IMR-90 (cell line): ENCODE results near the gene TMEM231. TPM values are rescaled to one million over a fixed set of nuclear protein-coding genes. Genes with fewer than 3 reads are reported as not detected.

ENCODE experiments used
- ATAC-seq: fragments of 200-7000 bp; cut with Tn5 transposase; 2 replicates; pipeline ENCODE4 v1.9.1; 2020; ENCODE audit warnings: low read depth, mild to moderate bottlenecking, moderate library complexity
- BruUV-seq: library from RNA; stranded (reverse); fragments of 400-500 nt; replicated peaks from 2 replicates; lab custom pipeline; 2021; lab: Mats Ljungman, UMichigan
- CTCF ChIA-PET: fragments of 300-600 bp; formaldehyde crosslinking; extraction: SDS; loops from one replicate; lab custom pipeline; 2021; ENCODE audit warnings: antibody characterized with exemption; lab: Yijun Ruan, JAX
- POLR2A ChIA-PET: fragments of 300-600 bp; sonication (Branson Sonifier 250); formaldehyde crosslinking; loops from one replicate; lab custom pipeline; 2022; ENCODE audit warnings: antibody characterized with exemption; ENCODE audit not compliant: unreplicated experiment; lab: Charles Lee
- DNase-seq: peaks from one replicate; pipeline ENCODE4 v3.0.0; 2013
- H2AFZ ChIP-seq: replicated peaks from 2 replicates; pipeline ENCODE3; 2013; ENCODE audit warnings: low read length, mild to moderate bottlenecking; ENCODE audit not compliant: poor library complexity
- H2AK5ac ChIP-seq: 2 replicates; pipeline ENCODE4 v1.6.1; 2013; ENCODE audit warnings: low read depth, low read length, inconsistent platforms
- H2AK9ac ChIP-seq: replicated peaks from 2 replicates; pipeline ENCODE3; 2013; ENCODE audit warnings: mild to moderate bottlenecking, low read depth, low read length, moderate library complexity; ENCODE audit not compliant: poor library complexity
- H2BK120ac ChIP-seq: 2 replicates; pipeline ENCODE4 v1.6.1; 2013; ENCODE audit warnings: low read depth, low read length, inconsistent platforms
- H2BK15ac ChIP-seq: 3 replicates; pipeline ENCODE4 v1.6.1; 2013; ENCODE audit warnings: low read depth, low read length, inconsistent platforms
- H2BK20ac ChIP-seq: 2 replicates; pipeline ENCODE4 v1.6.1; 2013; ENCODE audit warnings: low read depth, mild to moderate bottlenecking, inconsistent platforms, low read length, moderate library complexity
- H2BK5ac ChIP-seq: 2 replicates; pipeline ENCODE4 v1.6.1; 2013; ENCODE audit warnings: mild to moderate bottlenecking, low read depth, low read length, inconsistent platforms; ENCODE audit not compliant: poor library complexity, severe bottlenecking
- H3K14ac ChIP-seq: replicated peaks from 2 replicates; pipeline ENCODE4 v1.6.1; 2013; ENCODE audit warnings: low read depth, low read length, inconsistent platforms
- H3K18ac ChIP-seq: 2 replicates; pipeline ENCODE4 v1.6.1; 2013; ENCODE audit warnings: low read depth, low read length, control low read depth
- H3K23ac ChIP-seq: 2 replicates; pipeline ENCODE4 v1.6.1; 2013; ENCODE audit warnings: low read depth, low read length, inconsistent platforms
- H3K27ac ChIP-seq: 2 replicates; pipeline ENCODE4 v1.5.1; 2013; ENCODE audit warnings: mild to moderate bottlenecking, control low read depth, low read length; ENCODE audit not compliant: insufficient read depth
- H3K27me3 ChIP-seq: 2 replicates; pipeline ENCODE4 v1.6.1; 2013; ENCODE audit warnings: low read length; ENCODE audit not compliant: control insufficient read depth, insufficient read depth
- H3K36me3 ChIP-seq: 2 replicates; pipeline ENCODE4 v1.6.1; 2013; ENCODE audit warnings: low read length, mixed read lengths; ENCODE audit not compliant: control insufficient read depth, insufficient read depth
- H3K4ac ChIP-seq: 2 replicates; pipeline ENCODE4 v1.6.1; 2013; ENCODE audit warnings: low read depth, low read length, inconsistent platforms
- H3K4me1 ChIP-seq: 2 replicates; pipeline ENCODE4 v1.6.1; 2013; ENCODE audit warnings: low read length, mixed read lengths; ENCODE audit not compliant: control insufficient read depth, insufficient read depth
- H3K4me2 ChIP-seq: 2 replicates; pipeline ENCODE4 v1.6.1; 2013; ENCODE audit warnings: low read depth, mild to moderate bottlenecking, control low read depth, low read length, moderate library complexity
- H3K4me3 ChIP-seq: 2 replicates; pipeline ENCODE4 v1.5.1; 2013; ENCODE audit warnings: low read depth, mild to moderate bottlenecking, control low read depth, low read length, moderate library complexity; ENCODE audit not compliant: insufficient read depth
- H3K56ac ChIP-seq: 2 replicates; pipeline ENCODE4 v1.6.1; 2013; ENCODE audit warnings: low read length, inconsistent platforms; ENCODE audit not compliant: insufficient read depth; ENCODE audit errors: extremely low read depth
- H3K79me1 ChIP-seq, 2 experiments: 2 replicates each; pipeline ENCODE4 v1.6.1; 2013; ENCODE audit warnings: low read length in 2 of 2, inconsistent platforms in 1 of 2, low read depth in 1 of 2
- H3K9ac ChIP-seq: 2 replicates; pipeline ENCODE4 v1.6.1; 2013; ENCODE audit warnings: low read depth, low read length, control low read depth
- H3K9me1 ChIP-seq: 2 replicates; pipeline ENCODE4 v1.6.1; 2013; ENCODE audit warnings: low read length, inconsistent platforms; ENCODE audit not compliant: insufficient read depth
- H3K9me3 ChIP-seq: 2 replicates; pipeline ENCODE4 v1.6.1; 2013; ENCODE audit warnings: low read length; ENCODE audit not compliant: control insufficient read depth, insufficient read depth
- H4K20me1 ChIP-seq: 2 replicates; pipeline ENCODE4 v1.6.1; 2013; ENCODE audit warnings: low read length, inconsistent platforms; ENCODE audit not compliant: insufficient read depth
- H4K5ac ChIP-seq: 2 replicates; pipeline ENCODE4 v1.6.1; 2013; ENCODE audit warnings: mild to moderate bottlenecking, low read depth, low read length, control low read depth
- H4K8ac ChIP-seq, 2 experiments: 2 replicates each; pipeline ENCODE4 v1.6.1; 2013; ENCODE audit warnings: low read depth in 2 of 2, low read length in 2 of 2, control low read depth in 1 of 2, inconsistent platforms in 1 of 2
- H4K91ac ChIP-seq: 2 replicates; pipeline ENCODE4 v1.6.1; 2013; ENCODE audit warnings: low read depth, low read length, inconsistent platforms; ENCODE audit not compliant: insufficient read depth
- BHLHE40 ChIP-seq: fragments of 150-350 bp; IDR thresholded peaks from 2 replicates; pipeline ENCODE4 v1.6.1; 2016; ENCODE audit warnings: mild to moderate bottlenecking, low read depth, low read length
- CEBPB ChIP-seq: IDR thresholded peaks from 2 replicates; pipeline ENCODE4 v1.6.1; 2012; ENCODE audit warnings: low read depth, low read length, improper control_type of control experiment
- CHD1 ChIP-seq: IDR thresholded peaks from 2 replicates; pipeline ENCODE4 v1.6.1; 2012; ENCODE audit warnings: low read depth, low read length, improper control_type of control experiment
- CTCF ChIP-seq: conservative IDR thresholded peaks from 2 replicates; pipeline ENCODE4 v1.5.1; 2012; ENCODE audit warnings: mild to moderate bottlenecking, low read depth, low read length, improper control_type of control experiment
- FOS ChIP-seq: fragments of 150-350 bp; IDR thresholded peaks from 2 replicates; pipeline ENCODE4 v1.6.1; 2016; ENCODE audit warnings: low read depth, low read length
- MAFK ChIP-seq: IDR thresholded peaks from 2 replicates; pipeline ENCODE4 v1.6.1; 2012; ENCODE audit warnings: low read depth, low read length, improper control_type of control experiment
- MAZ ChIP-seq: IDR thresholded peaks from 2 replicates; pipeline ENCODE4 v1.6.1; 2012; ENCODE audit warnings: low read depth, mild to moderate bottlenecking, low read length, improper control_type of control experiment, moderate library complexity, borderline replicate concordance
- NFE2L2 ChIP-seq: fragments of 150-350 bp; IDR thresholded peaks from 2 replicates; pipeline ENCODE4 v1.6.1; 2016; ENCODE audit warnings: low read depth, mild to moderate bottlenecking, low read length
- POLR2A ChIP-seq: IDR thresholded peaks from 2 replicates; pipeline ENCODE4 v1.6.1; 2012; ENCODE audit warnings: mild to moderate bottlenecking, low read depth, low read length
- RCOR1 ChIP-seq: IDR thresholded peaks from 2 replicates; pipeline ENCODE4 v1.6.1; 2012; ENCODE audit warnings: mild to moderate bottlenecking, low read length, improper control_type of control experiment; ENCODE audit not compliant: insufficient replicate concordance
- SMC3 ChIP-seq: fragments of 150-350 bp; IDR thresholded peaks from 2 replicates; pipeline ENCODE4 v1.6.1; 2016; ENCODE audit warnings: low read depth, mild to moderate bottlenecking, antibody characterized with exemption, low read length, moderate library complexity
- USF2 ChIP-seq: fragments of 150-350 bp; IDR thresholded peaks from 2 replicates; pipeline ENCODE4 v1.6.1; 2017; ENCODE audit warnings: mild to moderate bottlenecking, antibody characterized with exemption, low read length, low read depth
- WGBS, 2 experiments: methylation state at CpG; one replicate each; pipeline versions ENCODE4 v1.1.5 to v1.1.7; 2013; ENCODE audit warnings: missing lambda C conversion rate in 2 of 2; ENCODE audit not compliant: insufficient read length in 1 of 2; ENCODE audit errors: extremely low coverage in 2 of 2; 5-methylcytosine and 5-hydroxymethylcytosine counted together
- dilution Hi-C: fragments of 300-500 bp; cut with HindIII; formaldehyde crosslinking; loops from one replicate; pipeline ENCODE4 v1.14.3; 2018; ENCODE audit warnings: low sequenced_read_pairs; ENCODE audit not compliant: unreplicated experiment
- in situ Hi-C: fragments of 300-500 bp; cut with MboI; formaldehyde crosslinking; loops from 3 replicates; pipeline ENCODE4 v1.14.3; 2019; ENCODE audit warnings: low sequenced_read_pairs, inconsistent platforms, mixed read lengths
- intact Hi-C: fragments of 100-400 bp; cut with micrococcal nuclease; formaldehyde crosslinking; loops from 2 replicates; pipeline ENCODE4 v1.10.0; 2022
- polyA plus RNA-seq, 3 experiments: library from polyadenylated mRNA; depleted of rRNA; stranded (reverse); fragments of >200 nt; gene quantifications; 2 replicates each; pipeline ENCODE4 v1.2.3, GENCODE V29; 2012; ENCODE audit warnings: low replicate concordance in 1 of 3
- total RNA-seq: library from RNA; depleted of rRNA; stranded (reverse); fragments of >200 nt; gene quantifications from 2 replicates; pipeline ENCODE4 v1.2.3, GENCODE V29; 2012
- TF ChIP-seq, protein P1 (sequence below): fragments of 150-350 bp; IDR thresholded peaks from 2 replicates; pipeline ENCODE4 v1.6.1; 2016; ENCODE audit warnings: low read depth, mild to moderate bottlenecking, low read length, moderate library complexity, borderline replicate concordance

TMEM231 gene
- total and polyA plus RNA-seq, 2 of the 4 experiments (the other 2 are of a cell fraction): 10.6 to 15.4 TPM

GRCh38 chr16:75514296-75514695 is 41.8 kb downstream of the TMEM231 start:
- intact Hi-C loops: no loop called here
- no peak overlapping the region for H2BK5ac ChIP-seq
- ATAC-seq (no peak), DNase-seq (no peak)
- POLR2A ChIA-PET: no interaction called here
- no peak overlapping the region for H2AFZ ChIP-seq
- H4K20me1 ChIP-seq: no peaks in the 10 kb centered on the region
- H3K4me1 ChIP-seq: no peaks in the 10 kb centered on the region
- H3K9me3 ChIP-seq: no peaks in the 10 kb centered on the region
- CTCF ChIA-PET: no interaction called here
- no peak overlapping the region for H3K18ac ChIP-seq
- H3K23ac ChIP-seq: no peak overlapping the region
- H3K27me3 ChIP-seq: peaks cover 1% of the 10 kb centered on the region; the same call in 1 of the 2 replicates
- no peak overlapping the region for H2BK20ac ChIP-seq
- no peak overlapping the region for H4K5ac ChIP-seq
- H4K91ac ChIP-seq: no peak overlapping the region
- H4K8ac ChIP-seq: no peak overlapping the region
- no peak overlapping the region for H3K56ac ChIP-seq
- no peak overlapping the region for H3K9ac ChIP-seq
- H3K79me1 ChIP-seq: no peaks in the 10 kb centered on the region
- 100% methylated on average over 2 of the region's 11 CpGs; no CpG with 5 or more reads in 1 of the 2 experiments for WGBS, 2 experiments
- no peak overlapping the region for H2BK120ac ChIP-seq
- H3K9me1 ChIP-seq: no peaks in the 10 kb centered on the region
- no peak overlapping the region for H2AK5ac ChIP-seq
- H3K4me3 ChIP-seq: no peak overlapping the region
- no peak overlapping the region for H3K4me2 ChIP-seq
- no peak overlapping the region for H3K4ac ChIP-seq
- H2AK9ac ChIP-seq: no peak overlapping the region
- no peaks in the 10 kb centered on the region for H3K36me3 ChIP-seq
- no peak overlapping the region for H3K14ac ChIP-seq
- H2BK15ac ChIP-seq: no peak overlapping the region
- dilution Hi-C loops: no loop called here
- in situ Hi-C loops: no loop called here
- H3K27ac ChIP-seq: no peak overlapping the region
- TF ChIP-seq CEBPB (no peak), USF2 (no peak), MAZ (no peak), RCOR1 (no peak), MAFK (no peak), SMC3 (no peak), CTCF (no peak), POLR2A (no peak), FOS (no peak), BHLHE40 (no peak), CHD1 (no peak), NFE2L2 (no peak)
- TF ChIP-seq, protein P1, sequence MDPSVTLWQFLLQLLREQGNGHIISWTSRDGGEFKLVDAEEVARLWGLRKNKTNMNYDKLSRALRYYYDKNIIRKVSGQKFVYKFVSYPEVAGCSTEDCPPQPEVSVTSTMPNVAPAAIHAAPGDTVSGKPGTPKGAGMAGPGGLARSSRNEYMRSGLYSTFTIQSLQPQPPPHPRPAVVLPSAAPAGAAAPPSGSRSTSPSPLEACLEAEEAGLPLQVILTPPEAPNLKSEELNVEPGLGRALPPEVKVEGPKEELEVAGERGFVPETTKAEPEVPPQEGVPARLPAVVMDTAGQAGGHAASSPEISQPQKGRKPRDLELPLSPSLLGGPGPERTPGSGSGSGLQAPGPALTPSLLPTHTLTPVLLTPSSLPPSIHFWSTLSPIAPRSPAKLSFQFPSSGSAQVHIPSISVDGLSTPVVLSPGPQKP: no peak
- BruUV-seq: no TSS peak
